Measurements from ENCODE around the gene LONP2. TPM values are rescaled to one million over a fixed set of nuclear protein-coding genes. Genes with fewer than 3 reads are reported as not detected.
A peak's percentile ranks its signal among the peaks of the same experiment; 100 is the strongest.

LONP2 gene
- total and polyA plus RNA-seq, 2 of the 13 experiments (the other 11 are each of a cell fraction or from before 2014, with no cell fraction given) = 39.2 to 63.3 TPM

DNA sequence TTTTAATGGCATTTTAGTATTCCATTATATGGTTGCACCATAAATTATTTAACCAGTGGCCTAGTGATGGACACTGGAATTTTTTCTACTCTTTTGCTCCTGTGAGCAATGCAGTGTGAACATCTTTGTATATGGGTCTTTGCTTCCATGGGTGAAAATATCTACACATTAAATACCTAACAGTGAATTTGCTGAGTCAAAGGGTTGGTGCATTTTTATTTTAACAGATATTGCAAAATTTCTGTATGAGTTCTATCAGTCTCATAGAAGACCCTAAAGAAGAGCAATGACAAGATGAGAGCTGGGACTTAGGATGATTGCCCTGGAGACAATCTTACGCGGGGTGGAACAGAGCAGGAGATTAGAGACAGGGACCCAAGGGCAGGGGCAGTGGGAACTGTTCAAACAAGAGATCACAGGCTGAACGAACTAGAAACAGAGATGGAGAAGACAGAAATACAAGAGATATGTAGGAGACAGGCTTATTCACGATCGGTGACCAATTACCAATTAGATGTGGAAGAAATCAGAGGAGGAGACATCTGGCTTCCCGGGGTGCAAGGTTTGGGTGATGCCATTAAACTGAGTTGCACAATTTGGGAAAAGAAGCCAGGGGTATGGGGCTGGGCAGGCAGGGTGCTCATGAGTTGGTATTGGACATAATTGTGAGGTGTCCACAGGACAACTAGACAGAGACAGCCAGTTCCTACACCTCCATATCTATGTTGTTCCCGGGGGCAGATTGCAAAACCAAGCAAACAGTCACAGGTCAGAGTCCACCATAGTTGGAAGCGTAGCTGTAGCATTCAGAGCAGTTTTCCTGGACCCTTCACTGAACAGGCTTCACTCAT, 39.9 kb upstream of the LONP2 start (continued):
- TF ChIP-seq, protein P1, sequence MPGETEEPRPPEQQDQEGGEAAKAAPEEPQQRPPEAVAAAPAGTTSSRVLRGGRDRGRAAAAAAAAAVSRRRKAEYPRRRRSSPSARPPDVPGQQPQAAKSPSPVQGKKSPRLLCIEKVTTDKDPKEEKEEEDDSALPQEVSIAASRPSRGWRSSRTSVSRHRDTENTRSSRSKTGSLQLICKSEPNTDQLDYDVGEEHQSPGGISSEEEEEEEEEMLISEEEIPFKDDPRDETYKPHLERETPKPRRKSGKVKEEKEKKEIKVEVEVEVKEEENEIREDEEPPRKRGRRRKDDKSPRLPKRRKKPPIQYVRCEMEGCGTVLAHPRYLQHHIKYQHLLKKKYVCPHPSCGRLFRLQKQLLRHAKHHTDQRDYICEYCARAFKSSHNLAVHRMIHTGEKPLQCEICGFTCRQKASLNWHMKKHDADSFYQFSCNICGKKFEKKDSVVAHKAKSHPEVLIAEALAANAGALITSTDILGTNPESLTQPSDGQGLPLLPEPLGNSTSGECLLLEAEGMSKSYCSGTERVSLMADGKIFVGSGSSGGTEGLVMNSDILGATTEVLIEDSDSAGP (CRISPR knock-in tag; IDR thresholded peaks at IDR 0.05; ENCODE audit: borderline replicate concordance) = peak; percentile 54
- TF ChIP-seq, protein P2, sequence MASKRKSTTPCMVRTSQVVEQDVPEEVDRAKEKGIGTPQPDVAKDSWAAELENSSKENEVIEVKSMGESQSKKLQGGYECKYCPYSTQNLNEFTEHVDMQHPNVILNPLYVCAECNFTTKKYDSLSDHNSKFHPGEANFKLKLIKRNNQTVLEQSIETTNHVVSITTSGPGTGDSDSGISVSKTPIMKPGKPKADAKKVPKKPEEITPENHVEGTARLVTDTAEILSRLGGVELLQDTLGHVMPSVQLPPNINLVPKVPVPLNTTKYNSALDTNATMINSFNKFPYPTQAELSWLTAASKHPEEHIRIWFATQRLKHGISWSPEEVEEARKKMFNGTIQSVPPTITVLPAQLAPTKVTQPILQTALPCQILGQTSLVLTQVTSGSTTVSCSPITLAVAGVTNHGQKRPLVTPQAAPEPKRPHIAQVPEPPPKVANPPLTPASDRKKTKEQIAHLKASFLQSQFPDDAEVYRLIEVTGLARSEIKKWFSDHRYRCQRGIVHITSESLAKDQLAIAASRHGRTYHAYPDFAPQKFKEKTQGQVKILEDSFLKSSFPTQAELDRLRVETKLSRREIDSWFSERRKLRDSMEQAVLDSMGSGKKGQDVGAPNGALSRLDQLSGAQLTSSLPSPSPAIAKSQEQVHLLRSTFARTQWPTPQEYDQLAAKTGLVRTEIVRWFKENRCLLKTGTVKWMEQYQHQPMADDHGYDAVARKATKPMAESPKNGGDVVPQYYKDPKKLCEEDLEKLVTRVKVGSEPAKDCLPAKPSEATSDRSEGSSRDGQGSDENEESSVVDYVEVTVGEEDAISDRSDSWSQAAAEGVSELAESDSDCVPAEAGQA (IDR thresholded peaks at IDR 0.05; ENCODE audit: low read depth) = no peak
- TF ChIP-seq, protein P2 (CRISPR knock-in tag; IDR thresholded peaks at IDR 0.05; ENCODE audit: borderline replicate concordance) = no peak
- no peak for TF ChIP-seq FOXA1 (IDR thresholded peaks at IDR 0.05)
- TF ChIP-seq FOXA1 (CRISPR knock-in tag; IDR thresholded peaks at IDR 0.05) = peak; percentile 96
- TF ChIP-seq, protein P3, sequence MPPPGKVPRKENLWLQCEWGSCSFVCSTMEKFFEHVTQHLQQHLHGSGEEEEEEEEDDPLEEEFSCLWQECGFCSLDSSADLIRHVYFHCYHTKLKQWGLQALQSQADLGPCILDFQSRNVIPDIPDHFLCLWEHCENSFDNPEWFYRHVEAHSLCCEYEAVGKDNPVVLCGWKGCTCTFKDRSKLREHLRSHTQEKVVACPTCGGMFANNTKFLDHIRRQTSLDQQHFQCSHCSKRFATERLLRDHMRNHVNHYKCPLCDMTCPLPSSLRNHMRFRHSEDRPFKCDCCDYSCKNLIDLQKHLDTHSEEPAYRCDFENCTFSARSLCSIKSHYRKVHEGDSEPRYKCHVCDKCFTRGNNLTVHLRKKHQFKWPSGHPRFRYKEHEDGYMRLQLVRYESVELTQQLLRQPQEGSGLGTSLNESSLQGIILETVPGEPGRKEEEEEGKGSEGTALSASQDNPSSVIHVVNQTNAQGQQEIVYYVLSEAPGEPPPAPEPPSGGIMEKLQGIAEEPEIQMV (CRISPR knock-in tag; IDR thresholded peaks at IDR 0.05; ENCODE audit: low read depth) = peak; percentile 82; the same call in 1 of the 2 replicates
- TF ChIP-seq RELA (CRISPR knock-in tag; IDR thresholded peaks at IDR 0.05) = peak; percentile 46; the same call in 1 of the 2 replicates
- peak; percentile 95; the same call in 1 of the 2 replicates for TF ChIP-seq ZFP36L1 (CRISPR knock-in tag; IDR thresholded peaks at IDR 0.05)
- 0 out of 2 replicates have a peak, but pooled peaks have one; percentile 58 for TF ChIP-seq SMARCE1 (IDR thresholded peaks at IDR 0.05; ENCODE audit: borderline replicate concordance)
- TF ChIP-seq IKZF1 (IDR thresholded peaks at IDR 0.05) = no peak
- TF ChIP-seq, protein P4, sequence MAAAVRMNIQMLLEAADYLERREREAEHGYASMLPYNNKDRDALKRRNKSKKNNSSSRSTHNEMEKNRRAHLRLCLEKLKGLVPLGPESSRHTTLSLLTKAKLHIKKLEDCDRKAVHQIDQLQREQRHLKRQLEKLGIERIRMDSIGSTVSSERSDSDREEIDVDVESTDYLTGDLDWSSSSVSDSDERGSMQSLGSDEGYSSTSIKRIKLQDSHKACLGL (CRISPR knock-in tag; IDR thresholded peaks at IDR 0.05) = no peak
- TF ChIP-seq ADNP (CRISPR knock-in tag; IDR thresholded peaks at IDR 0.05) = no peak
- TF ChIP-seq ZNF660 (CRISPR knock-in tag; IDR thresholded peaks at IDR 0.05; ENCODE audit: borderline replicate concordance, low read depth) = no peak
- TF ChIP-seq YEATS2 (CRISPR knock-in tag; IDR thresholded peaks at IDR 0.05; ENCODE audit: borderline replicate concordance) = peak; percentile 75; the same call in 1 of the 2 replicates
- TF ChIP-seq SUZ12 (IDR thresholded peaks at IDR 0.05; ENCODE audit: low read depth, low read length) = no peak
- TF ChIP-seq GFI1 (CRISPR knock-in tag; IDR thresholded peaks at IDR 0.05; ENCODE audit: borderline replicate concordance) = peak; percentile 86
- TF ChIP-seq ATM (IDR thresholded peaks at IDR 0.05; ENCODE audit: borderline replicate concordance) = no peak
